RCC 7860 (cell line): Measurements from ENCODE around the gene TBX4.

Experiments
- DNase-seq: peaks from one replicate; pipeline ENCODE4 v3.0.0-alpha.2; 2015; ENCODE audit warnings: low spot score
- FAIRE-seq: peaks from 2 replicates; lab custom pipeline; 2012; peaks lifted over from hg19 to GRCh38; lab: Jason Lieb, UNC

TBX4 gene

DNA sequence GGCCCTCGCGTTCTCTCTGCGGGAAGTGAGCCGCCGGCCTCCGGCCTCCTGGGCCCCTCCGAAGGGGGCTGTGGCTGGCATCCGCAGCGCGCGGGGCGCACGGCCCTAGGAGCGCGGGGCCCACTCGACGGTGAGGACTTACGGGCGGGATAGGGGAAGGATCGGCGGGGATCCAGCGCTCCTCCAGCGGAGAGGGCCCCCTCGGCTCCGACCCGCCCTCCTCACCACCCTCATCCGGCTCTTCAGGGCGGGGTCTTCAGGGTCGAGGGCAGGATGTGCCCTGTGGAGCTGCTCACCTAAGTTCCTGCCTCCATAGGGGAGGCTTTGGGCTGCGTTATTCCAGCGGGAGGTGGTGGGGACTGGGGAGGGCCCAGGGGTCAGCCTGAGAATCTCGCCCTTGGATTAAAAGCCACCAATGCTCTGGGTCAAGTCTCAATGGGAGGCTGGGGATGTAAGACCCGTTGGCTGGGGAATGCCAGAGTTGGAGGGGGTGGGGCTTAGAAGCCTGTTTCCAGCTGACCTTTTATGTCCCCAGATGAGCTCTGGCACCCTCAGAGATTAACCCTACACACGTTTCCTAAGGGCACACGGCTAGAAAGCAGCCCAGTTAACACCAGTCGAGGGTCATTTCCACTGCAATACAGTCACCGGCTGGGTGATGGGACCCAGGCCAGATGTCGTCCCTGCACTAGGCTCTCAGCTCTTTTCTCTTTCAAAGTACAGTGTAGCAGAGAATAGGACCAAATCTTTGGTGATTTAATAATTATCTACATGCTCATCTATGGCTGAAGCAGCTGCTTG is 39.2 kb upstream of the TBX4 start:
- FAIRE-seq (no peak), DNase-seq (no peak)

DNA sequence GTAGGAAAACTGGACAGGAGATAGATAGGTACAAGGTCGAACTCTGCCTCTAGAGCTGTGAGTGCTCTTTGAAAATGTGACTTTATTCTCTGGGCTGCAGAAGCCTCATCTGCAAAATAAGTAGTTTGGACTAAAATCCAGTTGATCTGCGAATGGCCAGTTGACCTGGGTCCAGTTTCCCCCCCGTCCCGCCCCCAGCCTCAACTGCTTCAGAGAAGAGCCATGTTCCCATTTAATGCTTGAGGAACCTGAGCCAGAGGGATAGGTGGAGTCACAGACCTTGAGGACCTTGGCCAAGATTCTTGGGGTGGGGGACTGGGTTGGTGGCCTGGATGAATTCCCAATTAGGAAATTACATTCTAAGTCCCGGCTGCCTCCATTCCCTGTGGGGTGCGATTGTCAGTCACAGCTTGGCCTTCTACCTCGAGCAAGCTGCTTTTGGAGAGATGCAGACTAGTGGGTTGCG is 38.5 kb upstream of the TBX4 start:
- no peak for FAIRE-seq

DNA sequence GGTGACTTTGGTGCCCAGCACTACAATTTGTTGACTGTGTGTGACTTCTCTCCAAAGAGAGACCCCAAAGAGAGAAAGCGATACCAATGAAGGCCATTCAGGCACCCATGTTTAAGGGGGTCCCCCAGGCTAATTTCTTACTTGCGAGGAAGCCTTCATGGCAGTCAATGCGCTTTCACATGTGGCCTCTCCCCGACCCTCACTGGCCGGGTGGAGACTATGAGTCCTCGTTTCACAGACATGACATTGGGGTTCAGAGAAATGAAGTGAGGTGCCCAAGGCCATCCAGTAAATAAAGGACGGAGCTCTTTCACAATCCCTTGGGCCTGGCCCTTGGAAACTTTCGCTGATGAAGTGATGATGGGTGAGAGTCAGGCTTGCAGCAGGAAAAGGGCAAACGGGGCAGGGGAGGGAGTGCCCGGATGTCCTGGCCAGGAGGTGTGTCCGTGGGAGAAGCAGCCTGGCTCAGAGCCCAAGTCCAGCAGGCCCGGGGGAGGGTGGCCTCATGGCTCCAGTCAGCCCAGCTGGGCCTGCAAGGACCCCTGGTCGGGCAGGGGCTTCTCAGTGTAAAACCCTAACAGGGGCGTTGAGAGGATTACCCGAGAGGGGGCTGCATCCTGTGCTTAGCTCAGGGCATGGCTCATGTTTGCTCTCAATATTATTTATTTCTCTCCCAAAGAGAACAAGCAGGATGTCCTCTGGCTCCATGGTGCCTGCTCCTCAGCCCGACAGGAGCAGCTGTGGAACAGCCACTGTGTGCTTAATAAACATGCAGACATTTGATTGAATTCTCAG is 37.9 kb upstream of the TBX4 start:
- FAIRE-seq = no peak

More for the DNA sequence above, 38.5 kb upstream of the TBX4 start:
- no peak for DNase-seq

DNA sequence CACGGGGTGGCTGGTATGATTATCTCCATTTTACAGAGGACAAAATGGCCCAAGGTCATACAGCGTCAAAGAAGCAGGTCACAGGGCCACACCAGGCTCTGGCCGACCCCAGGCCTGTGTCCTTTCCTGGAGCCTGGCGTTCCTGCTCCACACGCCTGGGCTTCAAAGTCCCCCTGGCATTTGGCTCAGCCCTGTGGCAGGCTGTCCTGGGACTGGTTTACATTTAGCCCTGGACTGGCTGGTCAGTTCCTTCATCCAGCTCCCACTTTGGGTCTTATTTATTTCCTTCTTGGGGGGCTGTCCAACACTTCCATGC is 37.3 kb upstream of the TBX4 start:
- FAIRE-seq (no peak), DNase-seq (no peak)

More for the DNA sequence above, 37.9 kb upstream of the TBX4 start:
- no peak for DNase-seq

DNA sequence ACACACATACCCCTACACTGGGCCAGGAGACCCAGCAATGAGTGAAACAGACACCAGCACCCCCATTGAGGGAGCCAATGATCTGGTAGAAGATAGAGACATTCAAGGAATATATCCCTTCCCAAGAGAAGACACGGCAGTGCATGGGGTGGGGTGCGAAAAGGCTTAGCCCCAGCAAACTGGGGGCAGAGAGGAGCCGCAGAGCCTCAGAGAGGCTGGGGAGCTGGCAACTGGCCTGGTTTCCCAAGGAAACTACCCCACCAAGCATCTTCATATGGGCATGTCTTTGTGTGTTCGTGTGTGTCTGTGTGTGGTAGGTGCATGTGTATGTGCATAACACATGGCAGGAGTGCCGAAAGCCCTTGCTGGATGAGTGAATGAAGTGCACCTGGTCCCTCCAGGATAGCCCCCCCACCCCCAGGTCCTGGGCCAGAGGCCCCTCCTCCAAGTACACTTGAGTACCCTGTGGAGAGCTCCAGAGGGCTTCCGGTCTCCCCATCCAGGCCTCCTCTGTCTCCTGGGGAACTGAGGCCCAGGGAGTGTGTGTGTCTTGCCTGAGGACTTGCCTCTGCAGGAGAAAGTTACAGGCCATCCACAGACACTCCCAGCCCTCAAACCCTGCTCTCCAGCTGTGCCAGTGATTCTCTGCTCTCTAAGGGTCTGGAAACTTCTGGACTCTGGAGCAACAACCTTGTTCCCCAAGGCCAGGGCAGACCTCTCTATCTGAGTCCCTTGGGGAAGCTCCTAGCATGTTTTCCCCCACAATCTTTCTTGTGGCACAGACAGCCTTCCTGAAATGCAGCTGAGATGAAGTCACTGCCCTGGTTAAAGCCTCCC is 36.6 kb upstream of the TBX4 start:
- no peak for FAIRE-seq
- no peak for DNase-seq

DNA sequence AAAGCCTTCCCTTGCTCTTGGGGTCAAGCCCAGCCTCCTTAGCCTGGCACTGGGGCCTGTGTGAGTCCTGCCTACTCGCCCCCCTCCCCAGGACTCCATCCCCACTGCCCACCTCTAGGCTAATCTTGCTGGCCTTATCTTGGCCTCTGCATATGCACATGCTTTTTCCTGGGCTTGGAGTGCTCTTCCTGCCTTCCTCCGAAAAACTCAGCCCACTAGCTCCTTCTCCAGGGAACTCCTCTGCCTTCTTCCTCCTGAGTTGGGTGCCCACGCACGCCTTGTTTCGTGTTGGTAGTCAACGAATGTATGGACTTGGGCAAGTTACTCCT is 36.0 kb upstream of the TBX4 start:
- DNase-seq (no peak), FAIRE-seq (no peak)

DNA sequence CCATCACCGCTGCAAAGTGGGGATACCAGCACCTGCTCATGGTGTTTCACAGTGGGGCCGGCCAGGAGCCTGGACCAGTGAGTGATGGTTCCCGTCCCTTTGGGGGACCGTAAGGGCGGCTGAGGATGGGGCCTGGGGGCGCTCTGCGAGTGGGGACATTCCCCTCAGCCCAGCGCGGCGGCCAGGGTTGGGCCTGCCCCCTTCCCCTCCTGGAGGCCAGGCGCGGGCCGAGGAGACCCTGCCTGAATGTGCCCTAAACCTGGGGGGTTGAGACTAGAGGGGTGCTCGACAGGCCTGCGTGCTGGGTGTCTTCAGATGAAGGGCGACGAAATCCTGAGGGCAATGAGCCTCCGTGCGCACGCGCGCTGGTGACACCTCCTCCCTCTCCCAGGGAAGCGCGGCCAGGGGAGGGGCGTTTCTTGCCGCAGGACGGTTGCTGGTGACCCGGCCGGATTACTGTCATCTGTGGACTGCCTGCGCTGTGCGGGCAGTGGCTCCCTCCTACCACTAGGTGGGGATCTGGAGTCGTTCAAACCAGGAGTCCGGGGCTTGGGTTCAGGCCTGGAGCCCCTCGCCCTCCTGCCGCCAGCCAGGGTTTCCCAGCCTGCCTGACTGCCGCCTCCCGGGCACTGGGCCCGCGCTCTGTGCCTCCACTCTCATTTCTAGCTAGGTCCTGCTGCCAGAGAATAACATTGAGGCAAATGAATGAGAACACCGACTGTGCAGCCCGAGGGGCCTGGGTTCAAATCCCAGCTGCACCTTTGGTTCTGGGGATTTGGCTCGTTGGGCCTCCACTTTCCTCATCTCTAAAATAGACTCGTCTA is 35.5 kb upstream of the TBX4 start:
- peak; percentile 78 for DNase-seq

DNA sequence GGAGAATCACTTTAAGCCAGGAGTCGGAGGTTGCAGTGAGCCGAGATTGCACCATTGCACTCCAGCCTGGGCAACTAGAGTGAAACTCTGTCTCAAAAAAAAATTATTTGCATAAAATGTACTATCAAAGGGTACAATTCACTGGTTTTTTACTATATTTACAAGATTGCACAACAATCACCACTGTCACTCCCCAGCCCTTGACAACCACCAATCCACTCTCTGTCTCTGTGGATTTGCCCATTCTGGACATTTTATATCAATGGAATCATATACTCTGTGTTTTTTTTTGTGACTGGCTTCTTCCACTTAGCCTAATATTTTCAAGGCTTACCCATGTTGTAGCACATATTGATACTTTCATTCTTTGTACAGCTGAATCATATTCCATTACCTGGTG is 33.8 kb upstream of the TBX4 start:
- no peak for FAIRE-seq
- no peak for DNase-seq

More for the DNA sequence above, 35.5 kb upstream of the TBX4 start:
- FAIRE-seq = no peak

DNA sequence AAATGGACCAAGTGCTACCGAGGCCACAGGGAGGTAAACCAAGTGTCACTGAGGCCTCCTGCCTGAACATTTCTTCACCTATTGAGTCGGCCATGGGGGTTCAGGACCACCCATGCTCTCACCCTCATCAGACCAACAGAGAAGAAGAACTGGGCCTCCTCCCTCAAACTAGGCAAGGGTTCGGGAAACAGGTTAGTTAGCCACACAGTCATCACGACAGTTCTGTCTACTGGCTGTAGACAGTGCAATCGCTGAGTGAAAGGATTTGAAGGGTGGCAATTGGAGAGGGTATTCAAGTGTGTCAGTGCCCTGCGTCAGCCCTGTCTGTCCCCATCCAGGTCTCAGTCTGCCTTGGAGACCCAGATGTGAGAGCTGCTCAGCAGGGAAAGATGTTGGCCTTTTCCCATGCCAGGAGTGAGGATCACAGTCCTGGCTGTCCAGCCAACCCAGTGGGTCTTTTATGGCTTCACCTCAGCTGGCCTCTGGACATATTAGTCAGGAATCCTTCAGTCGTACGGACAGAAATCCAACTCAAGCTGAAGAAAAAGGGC is 32.7 kb upstream of the TBX4 start:
- no peak for FAIRE-seq

DNA sequence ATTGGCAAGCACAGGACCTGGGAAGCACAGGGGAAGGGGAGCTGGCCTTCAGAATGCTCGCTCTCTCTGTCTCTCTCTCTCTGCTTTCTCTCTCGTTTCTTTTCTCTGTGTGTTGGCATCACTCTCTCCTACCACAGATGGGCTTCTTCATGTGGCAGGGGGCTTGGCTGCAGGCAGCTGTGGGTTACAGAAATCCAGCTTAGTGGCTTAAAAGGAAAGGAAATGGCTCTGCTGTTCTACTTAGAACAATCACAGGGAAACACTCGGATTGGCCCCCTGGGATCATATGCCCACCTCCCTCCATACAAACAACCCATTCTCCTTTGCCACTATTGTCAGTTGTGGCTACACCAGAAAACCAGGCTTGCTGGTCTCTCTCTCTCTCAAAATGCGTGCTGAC is 32.2 kb upstream of the TBX4 start:
- FAIRE-seq = no peak
- no peak for DNase-seq

More for the DNA sequence above, 32.7 kb upstream of the TBX4 start:
- DNase-seq = no peak

DNA sequence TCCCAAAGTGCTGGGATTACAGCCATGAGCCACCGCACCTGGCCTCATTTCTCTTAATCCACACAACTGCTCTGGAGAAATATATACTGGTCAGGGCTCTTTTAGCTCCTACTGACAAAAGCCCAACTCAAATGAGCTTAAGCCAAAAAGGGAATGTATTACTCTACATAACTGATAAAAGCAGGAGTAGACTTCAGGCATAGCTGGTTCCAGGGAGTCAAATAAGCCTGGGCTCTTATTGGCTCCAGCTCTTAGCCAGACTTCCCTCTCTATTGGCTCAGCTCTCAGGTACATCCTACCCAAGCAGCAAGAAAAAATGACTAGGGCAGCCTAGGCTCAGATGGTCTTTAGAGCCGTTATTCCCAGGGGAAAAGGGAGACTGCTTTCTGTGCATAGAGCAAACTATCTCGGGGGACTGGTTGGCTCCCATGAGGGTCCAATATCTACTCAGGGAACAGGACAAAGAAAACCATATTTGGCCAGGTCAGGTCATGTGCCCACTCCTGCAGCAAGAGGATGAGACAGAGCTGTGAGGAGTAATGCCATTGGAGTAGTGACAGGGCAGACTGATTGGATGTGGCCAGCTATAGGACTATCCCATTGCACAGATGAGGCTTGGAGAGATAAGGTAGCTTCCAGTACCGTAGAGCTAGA is 31.4 kb upstream of the TBX4 start:
- DNase-seq = no peak
- FAIRE-seq = no peak

DNA sequence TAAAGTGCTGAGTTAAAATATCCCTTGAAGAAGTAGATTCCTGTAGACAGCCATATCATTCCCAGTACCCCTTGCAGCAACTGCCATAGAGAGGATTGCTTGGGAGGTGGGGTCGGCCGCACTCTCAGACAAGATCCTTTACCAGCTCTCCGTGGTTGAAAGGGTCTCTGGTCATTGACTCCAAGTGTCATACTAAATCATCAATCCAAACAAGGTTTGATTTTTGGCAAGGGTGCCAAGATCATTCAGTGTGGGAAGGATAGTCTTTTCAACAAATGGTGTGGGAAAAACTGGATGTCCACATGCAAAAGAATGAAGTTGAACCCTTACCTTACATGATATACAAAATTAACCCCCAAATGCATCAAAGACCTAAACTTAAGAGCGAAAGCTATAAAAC is 30.8 kb upstream of the TBX4 start:
- no peak for DNase-seq
- no peak for FAIRE-seq

DNA sequence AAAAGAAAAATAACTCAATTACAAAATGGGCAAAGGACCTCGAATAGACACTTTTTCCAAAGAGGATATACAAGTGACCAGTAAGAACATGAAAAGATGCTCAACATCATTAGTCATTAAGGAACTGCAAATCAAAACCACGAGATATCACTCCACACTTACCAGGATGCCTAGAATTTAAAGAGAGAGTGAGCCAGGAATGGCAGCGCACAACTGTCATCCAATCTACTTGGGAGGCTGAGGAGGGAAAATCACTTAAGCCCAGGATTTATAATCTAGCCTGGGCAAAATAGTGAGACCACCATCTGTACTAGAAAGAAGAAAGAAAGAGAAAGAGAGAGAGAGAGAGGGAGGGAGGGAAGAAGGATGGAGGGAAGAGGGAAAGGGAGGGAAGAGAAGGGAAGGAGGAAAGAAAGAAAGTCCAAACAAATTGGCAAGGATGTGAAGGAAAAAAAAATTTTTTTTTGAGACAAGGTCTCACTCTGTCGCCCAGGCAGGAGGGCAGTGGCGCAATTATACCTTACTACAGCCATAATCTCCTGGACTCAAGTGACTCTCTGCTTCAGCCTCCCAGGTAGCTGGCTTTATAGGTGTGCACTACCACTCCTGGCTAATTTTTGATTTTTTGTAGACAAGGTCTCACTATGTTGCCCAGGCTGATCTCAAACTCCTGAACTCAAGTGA is 30.0 kb upstream of the TBX4 start:
- DNase-seq (no peak), FAIRE-seq (no peak)

DNA sequence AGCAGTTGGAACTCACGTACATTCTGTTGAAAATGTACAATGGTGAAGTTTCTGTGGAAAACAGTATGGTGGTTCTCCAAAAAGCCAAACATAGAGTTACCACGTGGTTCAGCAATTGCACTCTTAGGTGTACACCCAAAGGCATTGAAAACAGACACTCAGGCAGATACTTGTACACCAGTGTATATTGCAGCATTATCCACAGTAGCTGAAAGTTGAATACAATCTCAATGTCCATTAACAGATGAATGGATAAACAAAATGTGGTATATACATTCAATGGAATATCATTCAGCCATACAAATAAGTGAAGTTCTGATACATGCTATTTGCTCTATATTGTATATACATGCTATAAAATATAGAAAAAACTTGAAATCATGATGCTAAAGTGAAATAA is 29.4 kb upstream of the TBX4 start:
- no peak for DNase-seq
- no peak for FAIRE-seq

DNA sequence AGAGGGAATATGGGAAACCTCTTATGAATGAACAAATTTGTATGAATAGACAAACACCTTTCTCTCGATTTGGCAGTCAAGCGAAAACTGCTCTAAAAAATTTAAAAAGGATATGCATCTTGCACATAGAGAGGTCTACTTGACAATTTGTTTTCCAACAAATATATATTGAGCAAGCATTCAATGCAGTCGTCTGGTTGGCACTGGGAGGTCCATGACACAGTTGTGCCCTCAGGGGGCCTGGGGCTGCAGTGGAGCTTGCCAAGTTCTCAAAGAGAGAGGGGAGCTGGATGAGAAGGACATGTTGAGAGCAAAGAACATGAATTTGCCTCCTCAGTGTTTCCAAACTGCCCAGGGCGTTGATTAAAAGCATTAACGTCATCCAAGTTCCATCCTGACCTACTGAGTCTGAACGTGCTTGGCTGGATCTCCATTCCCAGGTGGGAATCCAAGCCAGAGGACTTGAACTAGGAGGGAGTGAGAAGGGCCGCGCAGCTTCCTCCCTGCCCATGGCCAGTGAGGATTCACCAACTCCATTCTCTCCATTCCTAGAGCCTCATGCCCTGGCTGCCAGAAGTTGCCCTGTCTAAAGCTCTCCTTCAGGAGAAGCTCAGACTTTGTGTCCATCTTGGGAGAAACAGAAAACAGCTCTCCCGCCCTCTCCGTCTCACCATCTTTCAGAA is 28.1 kb upstream of the TBX4 start:
- no peak for DNase-seq
- no peak for FAIRE-seq

DNA sequence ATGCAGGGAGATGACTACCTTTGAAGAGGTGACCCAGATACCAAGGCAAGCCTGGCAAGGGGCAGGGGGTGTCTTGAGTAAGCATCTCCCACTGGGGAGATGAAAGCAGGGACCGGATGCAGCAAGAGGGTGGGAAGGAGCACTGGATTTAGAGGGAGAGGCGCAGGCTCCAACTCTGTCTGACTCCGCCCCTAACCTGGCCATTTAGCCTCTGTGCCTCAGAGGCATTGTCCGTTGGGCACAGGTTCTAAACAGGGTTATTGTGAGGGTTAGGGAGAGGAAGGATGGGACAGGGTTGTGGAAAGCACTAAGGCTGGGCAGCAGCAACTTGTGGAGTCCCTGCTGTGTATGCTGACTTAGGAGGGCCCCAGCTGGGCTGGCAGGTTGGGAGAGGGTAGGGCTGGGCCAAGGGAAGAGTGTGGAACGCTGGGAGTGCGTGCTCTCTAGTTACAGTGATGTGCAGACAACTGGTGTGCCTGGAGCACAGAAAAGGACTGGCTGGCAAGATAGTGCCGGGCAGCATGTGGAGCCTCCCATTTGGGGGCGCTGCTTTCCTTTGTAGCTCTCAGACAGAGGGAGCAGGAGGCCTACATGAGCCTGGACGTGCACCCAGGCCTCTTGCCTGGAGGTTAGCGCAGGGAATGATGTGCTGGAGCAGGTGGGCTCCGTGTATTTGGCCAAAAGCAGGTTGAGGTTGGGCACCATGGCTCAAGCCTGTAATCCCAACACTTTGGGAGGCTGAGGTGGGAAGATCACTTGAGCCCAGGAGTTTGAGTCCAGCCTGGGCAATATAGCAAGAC is 26.3 kb upstream of the TBX4 start:
- FAIRE-seq (no peak), DNase-seq (no peak)

DNA sequence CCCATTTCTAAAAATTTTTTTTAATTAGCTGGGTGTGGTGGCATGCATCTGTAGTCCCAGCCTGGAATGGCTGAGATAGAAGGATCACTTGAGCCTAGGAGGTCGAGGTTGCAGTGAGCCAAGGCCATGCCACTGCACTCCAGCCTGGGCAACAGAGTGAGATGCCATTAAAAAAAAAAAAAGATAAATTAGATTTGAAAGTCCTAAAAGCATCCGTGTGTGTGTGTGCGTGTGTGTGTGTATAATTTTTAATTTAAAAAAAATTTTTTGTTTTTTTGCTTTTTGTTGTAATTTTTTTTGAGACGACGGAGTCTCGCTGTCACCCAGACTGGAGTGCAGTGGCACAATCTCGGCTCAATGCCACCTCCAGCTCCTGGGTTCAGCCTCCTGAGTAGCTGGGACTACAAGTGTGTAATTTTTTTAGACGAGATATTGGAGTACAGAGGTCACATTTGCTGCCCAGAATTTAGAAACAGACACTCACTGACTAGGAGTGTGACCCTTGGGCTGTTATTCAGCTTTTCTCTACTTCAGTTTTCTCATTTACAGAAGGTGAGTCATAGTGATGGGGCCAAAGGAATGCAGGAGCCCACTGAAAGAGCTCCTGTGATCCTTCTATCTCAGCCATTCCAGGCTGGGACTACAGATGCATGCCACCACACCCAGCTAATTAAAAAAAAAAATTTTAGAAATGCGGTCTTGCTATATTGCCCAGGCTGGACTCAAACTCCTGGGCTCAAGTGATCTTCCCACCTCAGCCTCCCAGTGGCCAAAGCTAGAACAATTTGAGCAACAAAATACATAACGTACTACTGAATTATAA is 25.5 kb upstream of the TBX4 start:
- FAIRE-seq = peak; percentile 84
- DNase-seq = peak; percentile 82
